Caco-2 (cell line): ENCODE measurements around the gene COA8. TPM values are rescaled to one million over a fixed set of nuclear protein-coding genes. Genes with fewer than 3 reads are reported as not detected.
A peak's percentile ranks its signal among the peaks of the same experiment; 100 is the strongest.

Experiments used
- Bru-seq: library from RNA; stranded (reverse); fragments of 400-500 nt; gene quantifications from one replicate; lab custom pipeline; 2021; lab: Mats Ljungman, UMichigan
- BruChase-seq, 2 experiments: library from RNA; stranded (reverse); fragments of 400-500 nt; gene quantifications; one replicate each; lab custom pipeline; 2021; lab: Mats Ljungman, UMichigan
- BruUV-seq: library from RNA; stranded (reverse); fragments of 400-500 nt; replicated peaks from 2 replicates; lab custom pipeline; 2021; lab: Mats Ljungman, UMichigan
- CTCF ChIA-PET: fragments of 300-600 bp; sonication (Branson Sonifier 250); formaldehyde crosslinking; loops from one replicate; lab custom pipeline; 2022; ENCODE audit warnings: antibody characterized with exemption; lab: Charles Lee
- POLR2A ChIA-PET: fragments of 300-600 bp; sonication (Branson Sonifier 250); formaldehyde crosslinking; loops from one replicate; lab custom pipeline; 2022; ENCODE audit warnings: antibody characterized with exemption; lab: Charles Lee
- DNase-seq, 2 experiments: peaks; one replicate each; pipeline versions ENCODE4 v3.0.0 to v3.0.0-alpha.2; 2020 to 2022
- H3K27me3 ChIP-seq: replicated peaks from 2 replicates; pipeline ENCODE4 v1.6.0; 2011; ENCODE audit warnings: low read length; ENCODE audit not compliant: control insufficient read depth, insufficient read depth
- H3K36me3 ChIP-seq: 2 replicates; pipeline ENCODE4 v1.5.1; 2011; ENCODE audit warnings: low read length; ENCODE audit not compliant: control insufficient read depth, insufficient read depth
- H3K4me1 ChIP-seq: fragments of 250-450 bp; sonication (Bioruptor Pico); 2 replicates; pipeline ENCODE4 v1.5.1; 2020; ENCODE audit warnings: mild to moderate bottlenecking
- H3K4me3 ChIP-seq: 2 replicates; pipeline ENCODE4 v1.5.1; 2011; ENCODE audit warnings: low read depth, mild to moderate bottlenecking, control low read depth, low read length
- H3K9me3 ChIP-seq: fragments of 250-450 bp; sonication (Bioruptor Pico); 2 replicates; pipeline ENCODE4 v1.5.1; 2020; ENCODE audit warnings: mild to moderate bottlenecking, moderate library complexity
- H3K27ac Mint-ChIP-seq: one replicate; pipeline ENCODE4 v1.8.0; 2022; ENCODE audit warnings: mixed read lengths; ENCODE audit not compliant: unreplicated experiment
- H3K27me3 Mint-ChIP-seq: one replicate; pipeline ENCODE4 v1.8.0; 2022; ENCODE audit warnings: mixed read lengths; ENCODE audit not compliant: insufficient read depth, unreplicated experiment
- H3K36me3 Mint-ChIP-seq: one replicate; pipeline ENCODE4 v1.8.0; 2022; ENCODE audit warnings: mild to moderate bottlenecking, mixed read lengths; ENCODE audit not compliant: insufficient read depth, unreplicated experiment
- H3K4me1 Mint-ChIP-seq: one replicate; pipeline ENCODE4 v1.8.0; 2022; ENCODE audit warnings: low read depth, mixed read lengths; ENCODE audit not compliant: unreplicated experiment
- H3K4me3 Mint-ChIP-seq: one replicate; pipeline ENCODE4 v1.8.0; 2022; ENCODE audit warnings: mild to moderate bottlenecking, moderate library complexity, mixed read lengths; ENCODE audit not compliant: unreplicated experiment
- H3K9me3 Mint-ChIP-seq: one replicate; pipeline ENCODE4 v1.8.0; 2022; ENCODE audit warnings: mixed read lengths; ENCODE audit not compliant: unreplicated experiment
- intact Hi-C: fragments of 100-400 bp; cut with micrococcal nuclease; formaldehyde crosslinking; loops from one replicate; pipeline ENCODE4 v1.10.0; 2022; ENCODE audit not compliant: unreplicated experiment
- long read RNA-seq: library from polyadenylated mRNA; stranded (forward); transcript quantifications from one replicate; pipeline ENCODE4 v2.0.0, GENCODE V29; 2022
- total RNA-seq: library from RNA; stranded (reverse); gene quantifications from 2 replicates; pipeline ENCODE4 v1.2.3, GENCODE V29; 2022
- TF ChIP-seq, protein P1 (sequence below), 2 experiments: fragments of 200-600 bp in 1 of 2; IDR thresholded peaks; 1 replicate in 1 of 2; 2 replicates in 1 of 2; pipeline versions ENCODE4 v1.5.1 to v1.8.0; 2011 to 2022; ENCODE audit warnings: antibody characterized with exemption in 1 of 2, control low read depth in 1 of 2, inconsistent platforms in 1 of 2, low read depth in 1 of 2, low read length in 1 of 2, mild to moderate bottlenecking in 1 of 2, moderate library complexity in 1 of 2; ENCODE audit not compliant: insufficient read depth in 1 of 2, severe bottlenecking in 1 of 2, unreplicated experiment in 1 of 2

The COA8 gene
- total RNA-seq = 40.6 and 50.7 TPM in 2 replicates
- Bru-seq, nascent RNA = percentile 76 among the genes with signal in this experiment
- BruChase-seq, experiment 1, labeled RNA remaining after a 2-hour chase = percentile 86 among the genes with signal in this experiment
- percentile 93 among the genes with signal in this experiment for BruChase-seq, experiment 2, labeled RNA remaining after a 6-hour chase
- long read RNA-seq, transcript APOPT1-202 (3 exons, 575 nt) = minor isoform, 8 of 80 reads
- long read RNA-seq, transcript APOPT1-201 (5 exons, 2,523 nt) = major isoform, 56 of 80 reads
- long read RNA-seq, transcript APOPT1-203 (4 exons, 782 nt) = minor isoform, 9 of 80 reads
- long read RNA-seq, partial matches to known transcripts = 1 of 80 reads
- long read RNA-seq, other reads (novel, unspliced or antisense) = 2 of 80 reads

DNA sequence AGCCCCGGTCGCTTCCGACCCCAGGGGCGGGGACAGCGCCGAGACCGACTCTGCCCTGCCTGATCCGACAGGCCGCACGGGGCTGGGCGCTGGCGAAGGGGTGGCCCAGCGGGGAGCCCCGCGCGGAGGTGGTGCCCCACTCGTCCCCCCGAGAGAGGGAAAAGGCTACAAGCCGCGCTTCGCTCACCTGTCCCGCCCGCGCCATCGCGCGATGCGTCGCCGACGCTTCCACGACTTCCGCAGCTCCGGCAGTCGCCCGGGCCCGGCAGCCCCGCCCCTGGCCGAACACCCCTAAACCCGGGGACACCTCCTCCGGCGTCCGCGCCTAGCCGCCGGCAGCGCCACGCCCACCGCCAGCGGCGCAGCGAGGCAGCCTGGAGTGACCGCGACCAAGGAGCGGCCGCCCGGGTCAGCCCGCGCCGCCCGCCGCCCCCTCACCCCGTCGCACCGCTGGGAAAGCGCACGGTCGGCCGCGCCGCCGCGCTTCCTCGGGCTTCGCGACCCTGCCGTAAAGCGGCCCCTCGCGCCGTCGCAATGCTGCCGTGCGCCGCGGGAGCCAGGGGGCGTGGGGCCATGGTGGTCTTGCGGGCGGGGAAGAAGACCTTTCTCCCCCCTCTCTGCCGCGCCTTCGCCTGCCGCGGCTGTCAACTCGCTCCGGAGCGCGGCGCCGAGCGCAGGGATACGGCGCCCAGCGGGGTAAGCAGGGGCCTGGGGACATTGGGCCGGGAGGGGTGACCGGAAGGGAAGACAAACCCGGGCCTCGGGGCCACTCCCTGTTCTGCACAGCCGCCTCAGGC is at the start of gene COA8, which contains the start of gene BAG5:
Gene COA8 (plus strand): TSS at position 532 of the 797 bp plus-strand sequence. CDS start 42 bp downstream, at position 574.
Gene BAG5 (minus strand): TSS at position 229 of the 797 bp plus-strand sequence. CDS start 1,493 bp downstream, outside the sequence.
- CTCF ChIA-PET = interaction anchor here (1.5 kb wide), 1 partner anchor 44 kb away, joined by 4 read pairs; no protein-coding TSS in a partner anchor
- H3K36me3 Mint-ChIP-seq = peaks cover 47% of the 10 kb centered on the region
- Histone ChIP-seq H3K4me1 (peaks cover 4% of the 10 kb centered on the region; the same call in 1 of the 2 replicates), H3K9me3 (no peaks in the 10 kb centered on the region), H3K4me3 (peak within 1 kb of the TSS; percentile 96), H3K36me3 (0 out of 2 replicates have a peak, but pooled peaks cover 2% of the 10 kb centered on the region), H3K27me3 (no peaks in the 10 kb centered on the region)
- no peaks in the 10 kb centered on the region for H3K9me3 Mint-ChIP-seq
- peak within 1 kb of the TSS; percentile 99 for H3K4me3 Mint-ChIP-seq
- POLR2A ChIA-PET = interaction anchor here (0.6 kb wide), 1 partner anchor 101 kb away, joined by 3 read pairs; no protein-coding TSS in a partner anchor
- intact Hi-C loops = loop anchor here (10.0 kb wide), 1 partner anchor 62 kb away; the partner anchor contains the start of gene KLC1
- H3K27ac Mint-ChIP-seq = peak within 1 kb of the TSS; percentile 93
- BruUV-seq = no TSS peak
- H3K4me1 Mint-ChIP-seq = no peaks in the 10 kb centered on the region
- H3K27me3 Mint-ChIP-seq = no peaks in the 10 kb centered on the region
- TF ChIP-seq, protein P1, sequence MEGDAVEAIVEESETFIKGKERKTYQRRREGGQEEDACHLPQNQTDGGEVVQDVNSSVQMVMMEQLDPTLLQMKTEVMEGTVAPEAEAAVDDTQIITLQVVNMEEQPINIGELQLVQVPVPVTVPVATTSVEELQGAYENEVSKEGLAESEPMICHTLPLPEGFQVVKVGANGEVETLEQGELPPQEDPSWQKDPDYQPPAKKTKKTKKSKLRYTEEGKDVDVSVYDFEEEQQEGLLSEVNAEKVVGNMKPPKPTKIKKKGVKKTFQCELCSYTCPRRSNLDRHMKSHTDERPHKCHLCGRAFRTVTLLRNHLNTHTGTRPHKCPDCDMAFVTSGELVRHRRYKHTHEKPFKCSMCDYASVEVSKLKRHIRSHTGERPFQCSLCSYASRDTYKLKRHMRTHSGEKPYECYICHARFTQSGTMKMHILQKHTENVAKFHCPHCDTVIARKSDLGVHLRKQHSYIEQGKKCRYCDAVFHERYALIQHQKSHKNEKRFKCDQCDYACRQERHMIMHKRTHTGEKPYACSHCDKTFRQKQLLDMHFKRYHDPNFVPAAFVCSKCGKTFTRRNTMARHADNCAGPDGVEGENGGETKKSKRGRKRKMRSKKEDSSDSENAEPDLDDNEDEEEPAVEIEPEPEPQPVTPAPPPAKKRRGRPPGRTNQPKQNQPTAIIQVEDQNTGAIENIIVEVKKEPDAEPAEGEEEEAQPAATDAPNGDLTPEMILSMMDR (IDR thresholded peaks at IDR 0.05; ENCODE audit: insufficient read depth in 1 of 2, low read depth in 1 of 2, low read length in 1 of 2, severe bottlenecking in 1 of 2, unreplicated experiment in 1 of 2) = no peak
- peak; percentile 89 to 91 for DNase-seq

- intact Hi-C loops = no loop called here
- Histone ChIP-seq H3K4me1 (0 out of 2 replicates have a peak, but pooled peaks cover 4% of the 10 kb centered on the region), H3K4me3 (no peak overlapping the region), H3K36me3 (peaks cover 5% of the 10 kb centered on the region), H3K9me3 (no peaks in the 10 kb centered on the region), H3K27me3 (no peaks in the 10 kb centered on the region)
- POLR2A ChIA-PET = no interaction called here
- peaks cover 7% of the 10 kb centered on the region for H3K4me1 Mint-ChIP-seq
- peak in 1 of 2 experiments; percentile 28 for DNase-seq
- H3K27ac Mint-ChIP-seq = no peak overlapping the region
- H3K4me3 Mint-ChIP-seq = no peak overlapping the region
- BruUV-seq = no TSS peak
- peaks cover 47% of the 10 kb centered on the region for H3K36me3 Mint-ChIP-seq
- no peaks in the 10 kb centered on the region for H3K27me3 Mint-ChIP-seq
- TF ChIP-seq, protein P1 (IDR thresholded peaks at IDR 0.05; ENCODE audit: insufficient read depth in 1 of 2, low read depth in 1 of 2, low read length in 1 of 2, severe bottlenecking in 1 of 2, unreplicated experiment in 1 of 2) = no peak
- CTCF ChIA-PET = no interaction called here
- no peaks in the 10 kb centered on the region for H3K9me3 Mint-ChIP-seq
These were observed 48.0 kb upstream of the COA8 start for GRCh38 chr14:103514596-103515421.
